ENCODE results near the gene MYBPH.

GRCh38 chr1:203175827-203176241 is 208 bp upstream of the MYBPH start:
- TF ChIP-seq POLR2AphosphoS5 (IDR thresholded peaks at IDR 0.05; ENCODE audit: low read depth, low read length) (no peak), POLR2A (IDR thresholded peaks at IDR 0.05; ENCODE audit: low read depth, low read length) (no peak)

All from GM12892 (cell line).